Stomach (tissue), 4 donors: ENCODE data around the gene RNF26.

Experiments used
- CTCF ChIP-seq, 7 experiments: fragments of 450-650 bp in 4 of 7; fragments of 200-600 bp in 3 of 7; sonication (generic) in 3 of 7; IDR thresholded peaks; one replicate each; pipeline ENCODE4 v1.5.1; 2016 to 2019; ENCODE audit warnings: antibody characterized with exemption in 7 of 7, control low read depth in 2 of 7, mild to moderate bottlenecking in 1 of 7
- POLR2A ChIP-seq, 4 donors: fragments of 450-650 bp; IDR thresholded peaks; one replicate each; pipeline ENCODE4 v1.6.1; 2016; ENCODE audit warnings: antibody characterized with exemption in 4 of 4, control low read depth in 2 of 4, mild to moderate bottlenecking in 1 of 4, moderate library complexity in 1 of 4

DNA sequence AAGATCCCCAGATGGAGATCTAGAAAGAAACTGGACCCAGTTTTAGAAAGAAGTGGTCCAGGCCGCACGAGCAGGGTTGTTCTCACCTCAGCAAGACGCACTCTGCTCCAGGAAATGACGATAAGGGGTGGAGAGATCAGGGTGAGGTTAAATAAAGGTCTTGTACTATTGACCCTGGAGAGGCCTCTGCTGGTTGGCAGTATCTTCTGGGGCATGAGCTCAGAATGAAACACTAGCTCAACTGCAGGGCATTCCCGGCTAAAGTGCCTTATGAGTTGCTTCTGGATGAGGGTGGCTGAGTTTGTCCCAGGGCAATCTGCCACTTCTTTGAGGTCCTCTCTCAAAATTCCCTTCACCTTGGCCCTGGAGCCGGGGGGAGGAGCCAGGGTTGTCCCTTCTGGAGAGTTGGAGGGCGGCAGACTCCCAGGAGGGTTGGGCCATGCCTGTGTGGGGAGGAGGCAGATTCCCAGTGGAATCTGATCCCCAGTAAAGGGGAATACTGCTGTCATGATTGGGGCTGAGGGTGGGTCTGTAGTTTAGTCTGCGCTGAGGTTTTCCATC, 36.2 kb downstream of the RNF26 start:
- TF ChIP-seq POLR2A (IDR thresholded peaks at IDR 0.05) (no peak), CTCF (IDR thresholded peaks at IDR 0.05) (no peak)
